ENCODE measurements around the gene HOXB13.

HOXB13 gene

DNA sequence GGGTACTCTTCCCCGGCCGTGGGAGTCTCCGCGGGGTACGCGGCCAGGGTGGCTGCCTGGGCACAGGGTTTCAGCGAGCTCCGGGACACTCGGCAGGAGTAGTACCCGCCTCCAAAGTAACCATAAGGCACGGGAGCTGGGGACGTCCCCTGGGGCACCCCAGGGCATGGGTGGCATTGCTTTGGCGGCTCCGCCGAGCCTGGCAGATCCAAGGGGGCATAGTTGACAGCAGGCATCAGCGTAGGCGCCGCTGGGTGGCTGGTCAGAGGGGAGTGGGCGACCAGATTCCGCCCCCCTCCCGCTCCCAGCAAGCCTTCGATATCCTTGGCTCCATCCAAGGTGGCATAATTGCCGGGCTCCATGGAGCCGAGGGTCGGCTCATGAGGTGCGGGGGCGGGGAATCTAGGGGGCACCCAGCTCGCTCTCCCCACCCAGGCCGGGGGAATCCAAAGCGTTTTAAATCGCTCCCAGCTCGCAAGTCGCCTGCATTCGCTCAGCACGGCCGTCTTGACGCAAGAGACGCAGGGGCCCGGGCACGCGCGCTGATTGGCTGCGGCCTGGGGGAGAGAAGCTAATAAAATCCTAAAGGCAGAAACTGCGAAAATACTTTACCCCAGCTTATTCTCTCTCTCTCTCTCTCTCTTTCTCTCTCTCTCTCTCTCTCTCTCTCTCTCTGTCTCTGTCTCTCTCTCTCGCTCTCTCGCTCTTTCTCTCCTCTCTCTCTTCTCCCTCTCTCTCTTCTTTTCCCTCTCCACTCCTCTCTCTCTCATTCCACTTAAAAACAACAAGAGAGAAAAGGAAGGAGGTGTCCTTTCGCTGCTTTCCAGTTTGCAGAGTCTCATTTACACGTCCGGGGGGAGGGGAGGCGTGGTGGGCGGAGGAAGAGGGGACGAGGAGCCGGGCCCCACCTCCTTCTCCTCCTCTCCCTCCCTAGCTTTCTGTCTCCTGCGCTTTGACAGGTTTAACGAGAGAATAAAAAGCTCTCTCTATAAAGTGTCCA, at the start of gene HOXB13:
HOXB13 (minus strand) TSS at position 519 of the 1,000 bp plus-strand sequence; CDS start at position 362, 157 bp downstream.
- peak; percentile 38 for DNase-seq

DNA sequence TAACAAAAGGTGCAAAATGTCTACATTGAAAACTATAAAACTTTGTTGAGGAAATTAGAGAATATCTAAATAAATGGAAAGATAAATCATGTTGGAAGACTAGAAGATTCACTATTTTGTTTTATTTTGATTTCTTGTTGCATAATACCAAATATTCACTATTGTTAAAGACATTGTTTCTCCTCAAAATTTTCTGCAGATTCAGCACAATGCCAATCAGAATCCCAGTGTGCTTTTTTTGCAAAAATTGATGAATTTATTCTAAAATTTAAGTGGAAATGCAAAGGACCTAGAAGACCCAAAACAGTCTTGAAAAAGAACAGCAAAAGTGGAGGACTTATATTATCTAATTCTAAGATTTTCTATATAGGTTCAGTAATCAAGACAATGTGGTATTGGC, 48.1 kb upstream of the HOXB13 start:
- DNase-seq = no peak

DNA sequence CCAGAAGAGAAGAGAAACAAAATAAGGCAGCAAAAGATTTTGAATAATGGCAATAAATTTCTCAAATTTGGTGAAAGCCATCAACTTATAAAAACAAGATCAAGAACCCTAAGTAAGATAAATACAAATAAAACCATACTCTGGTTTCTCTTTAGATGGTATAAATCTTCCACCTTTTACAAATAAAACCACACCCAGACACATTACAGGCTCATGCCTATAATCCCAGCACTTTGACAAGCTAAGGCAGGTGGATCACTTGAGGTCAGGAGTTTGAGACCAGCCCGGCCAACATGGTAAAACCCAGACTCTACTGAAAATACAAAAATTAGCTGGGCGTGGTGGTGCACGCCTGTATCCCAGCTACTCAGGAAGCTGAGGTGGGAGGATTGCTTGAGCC, 44.7 kb upstream of the HOXB13 start:
- no peak for DNase-seq

DNA sequence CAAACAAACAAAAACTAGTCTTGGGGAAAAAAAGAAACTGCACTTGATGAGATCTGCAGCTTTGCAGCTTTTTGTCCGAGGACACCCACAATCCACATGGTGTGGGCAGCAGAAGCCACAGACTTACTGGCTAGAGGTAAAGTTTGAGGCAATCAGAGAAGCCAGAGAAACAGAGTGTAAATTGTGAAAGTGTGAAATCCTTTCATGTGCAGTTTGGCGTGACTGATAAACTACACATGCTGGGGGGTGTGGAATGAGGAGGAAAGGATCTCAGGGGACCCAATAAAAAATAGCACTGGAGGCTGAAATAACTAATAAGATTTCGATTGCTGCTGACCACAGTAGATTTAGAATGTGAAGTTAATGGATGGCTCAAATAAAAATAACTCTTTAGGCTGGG, 42.4 kb upstream of the HOXB13 start:
- DNase-seq = no peak

DNA sequence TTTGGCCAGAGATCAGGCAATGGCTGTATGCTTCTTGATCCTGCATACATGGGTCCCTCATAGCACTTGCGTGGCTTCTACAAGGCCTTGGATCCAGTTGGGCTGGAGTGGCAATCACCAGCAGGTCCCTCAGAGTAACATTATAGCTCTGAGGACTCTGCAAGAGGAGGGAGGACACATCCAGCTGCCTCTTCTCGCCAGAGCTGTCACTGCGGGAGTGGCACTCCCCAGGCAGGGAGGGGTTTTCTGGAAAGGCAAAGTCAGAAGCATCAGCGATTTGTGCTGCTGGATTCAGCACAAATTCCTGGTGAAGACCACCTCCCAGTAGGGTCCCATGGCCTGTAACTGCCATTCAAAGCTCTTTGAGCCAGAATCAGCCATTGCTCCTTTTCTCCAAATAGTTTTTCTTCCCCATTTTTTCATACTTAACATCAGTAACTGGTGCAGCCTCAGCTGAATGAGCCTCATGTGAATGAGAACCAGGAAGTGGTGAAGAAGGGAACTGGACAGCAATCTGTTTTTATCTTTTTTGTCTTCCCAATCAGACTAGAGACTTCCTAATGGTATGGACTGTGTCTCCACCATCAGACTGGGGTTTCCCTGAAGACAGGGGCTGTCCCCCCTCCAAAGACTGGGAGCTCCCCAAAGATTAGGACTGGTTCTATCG, 40.6 kb upstream of the HOXB13 start:
- DNase-seq = no peak

DNA sequence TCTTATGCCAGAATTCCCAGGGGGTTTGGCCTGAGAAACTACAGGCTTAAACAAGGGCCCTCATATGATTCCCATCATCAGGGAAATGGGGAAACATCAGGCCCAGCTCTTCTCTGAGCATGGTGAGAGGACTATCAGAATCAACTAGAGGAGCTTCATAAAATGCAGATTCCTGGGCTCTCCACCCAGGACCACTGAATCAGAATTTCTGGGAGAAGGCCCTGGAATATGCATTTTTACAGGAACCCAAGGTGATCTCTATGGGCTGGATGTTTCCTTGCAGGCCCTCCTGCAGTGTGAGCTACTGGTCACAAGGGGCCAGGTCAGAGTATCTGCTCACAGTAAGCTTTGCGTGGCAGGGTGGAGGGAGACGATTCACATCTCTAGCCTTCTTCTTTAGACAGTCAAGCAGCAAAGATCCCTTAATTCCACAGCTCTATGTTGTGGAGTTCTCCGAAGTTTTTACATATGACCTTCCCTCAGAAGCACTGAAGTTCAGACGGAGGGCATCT, 38.8 kb upstream of the HOXB13 start:
- DNase-seq = no peak

DNA sequence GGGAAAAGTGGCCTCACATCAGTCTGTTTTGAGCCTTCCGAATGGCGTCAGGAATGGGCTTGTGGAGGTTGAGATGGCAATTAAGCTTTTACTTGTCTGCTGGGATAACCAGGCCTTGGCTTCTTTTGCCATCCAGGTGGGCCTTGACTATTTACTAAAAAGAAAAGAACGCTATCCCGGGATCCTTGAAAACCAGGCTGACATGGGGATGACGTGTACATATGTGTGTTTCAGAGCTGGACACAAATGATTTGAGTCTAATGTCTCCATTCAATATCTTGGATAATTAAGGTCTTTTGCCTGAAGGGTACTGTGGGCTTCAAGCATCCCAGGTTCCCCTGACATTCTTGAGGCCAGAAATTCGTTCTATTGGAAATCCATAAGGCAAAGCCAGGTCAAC, 32.6 kb upstream of the HOXB13 start:
- DNase-seq = no peak

DNA sequence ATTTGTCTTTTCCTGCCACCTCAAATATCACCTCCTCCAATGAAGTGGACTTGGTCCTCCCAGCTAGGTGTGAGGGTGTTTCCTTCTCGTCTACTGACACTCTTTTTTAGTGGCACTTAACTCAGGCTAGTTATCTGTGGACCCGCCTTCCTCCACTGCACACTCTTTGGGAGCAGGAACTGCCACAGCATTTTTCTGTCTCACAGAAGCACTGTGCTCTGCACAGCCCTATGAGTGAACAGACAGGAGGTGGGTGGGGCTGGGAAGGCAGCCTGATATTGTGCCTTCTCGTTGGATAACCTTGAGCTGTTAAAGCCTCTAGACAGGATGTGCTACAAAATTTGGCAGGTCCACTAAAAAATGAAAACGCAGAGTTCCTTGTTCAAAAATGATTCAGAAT, 31.9 kb upstream of the HOXB13 start:
- no peak for DNase-seq

DNA sequence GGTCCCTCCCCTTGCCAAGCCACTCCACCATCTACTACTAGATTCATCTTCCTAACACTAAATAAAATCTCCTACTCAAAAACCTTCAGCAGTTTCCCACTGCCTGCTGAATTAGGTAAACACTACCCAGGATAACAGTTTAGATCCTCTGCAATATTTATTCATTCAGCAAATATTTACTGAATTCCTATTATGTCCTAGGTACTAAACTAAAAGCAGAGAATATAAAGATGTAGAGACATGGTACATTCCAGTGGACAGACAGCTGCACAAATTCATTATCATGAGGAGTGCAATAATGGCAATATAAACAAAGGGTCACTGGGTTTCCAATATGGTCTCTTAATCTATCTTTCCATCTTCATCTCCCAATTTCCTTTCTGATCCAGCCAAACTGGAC, 30.7 kb upstream of the HOXB13 start:
- no peak for DNase-seq

DNA sequence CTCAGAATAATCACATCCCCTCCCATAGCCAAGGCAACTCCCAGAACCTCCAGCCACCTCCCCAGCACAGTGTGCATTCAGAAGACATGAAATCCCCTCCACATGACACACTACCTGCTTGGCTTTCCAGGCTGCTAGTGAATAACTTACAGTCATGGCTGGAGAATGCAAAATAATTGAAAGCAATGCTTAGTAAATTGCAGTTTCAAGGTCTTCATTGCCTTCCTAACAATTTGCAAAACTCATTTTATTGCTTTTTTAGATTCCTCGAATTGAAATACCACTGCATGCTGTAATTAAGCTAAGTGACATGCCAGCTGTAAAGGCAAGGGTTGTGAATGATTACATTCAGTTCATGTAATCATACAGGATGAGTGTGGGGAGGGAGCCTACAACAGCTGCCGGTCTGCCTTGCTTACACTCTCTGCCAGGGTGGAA, 29.0 kb upstream of the HOXB13 start:
- no peak for DNase-seq

DNA sequence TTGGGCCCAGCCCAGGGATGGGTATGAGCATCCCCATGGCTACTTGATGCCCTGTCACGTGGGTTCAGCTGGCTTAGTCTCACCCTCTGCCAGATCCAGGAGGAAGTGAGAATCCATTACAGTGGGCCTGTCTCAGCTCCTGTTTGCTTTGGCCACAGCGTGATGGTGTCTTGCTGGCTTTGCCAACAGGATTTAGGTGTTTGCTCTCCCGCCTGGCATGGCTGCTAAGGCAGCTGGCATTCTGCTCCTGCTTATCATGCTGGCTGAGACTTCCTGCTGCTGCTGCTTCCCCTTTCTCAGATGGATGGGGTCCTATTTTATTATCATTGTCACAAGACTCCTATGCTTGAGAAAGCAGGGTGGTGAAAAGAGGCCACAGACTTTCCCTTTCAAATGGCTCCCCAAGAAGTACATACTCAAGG, 28.3 kb upstream of the HOXB13 start:
- no peak for DNase-seq

DNA sequence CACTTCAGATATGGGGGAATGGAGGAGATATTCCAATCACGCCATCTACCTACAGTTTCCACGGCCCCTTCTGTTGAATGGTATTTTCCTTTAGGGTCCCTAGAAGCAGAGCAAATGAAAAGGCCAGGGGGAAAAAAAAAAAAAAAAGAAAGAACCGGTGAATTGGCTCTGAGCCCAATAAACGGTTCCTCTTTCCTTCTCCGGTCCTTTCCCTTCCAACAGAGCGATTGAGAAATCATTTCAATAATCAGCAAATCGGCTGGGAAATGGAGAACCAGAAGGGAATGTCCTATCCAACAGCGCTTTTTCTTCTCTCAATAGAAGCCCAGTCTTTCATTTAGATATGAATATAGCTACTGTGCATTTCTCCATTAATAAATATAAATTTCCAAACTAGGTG, 26.8 kb upstream of the HOXB13 start:
- no peak for DNase-seq

DNA sequence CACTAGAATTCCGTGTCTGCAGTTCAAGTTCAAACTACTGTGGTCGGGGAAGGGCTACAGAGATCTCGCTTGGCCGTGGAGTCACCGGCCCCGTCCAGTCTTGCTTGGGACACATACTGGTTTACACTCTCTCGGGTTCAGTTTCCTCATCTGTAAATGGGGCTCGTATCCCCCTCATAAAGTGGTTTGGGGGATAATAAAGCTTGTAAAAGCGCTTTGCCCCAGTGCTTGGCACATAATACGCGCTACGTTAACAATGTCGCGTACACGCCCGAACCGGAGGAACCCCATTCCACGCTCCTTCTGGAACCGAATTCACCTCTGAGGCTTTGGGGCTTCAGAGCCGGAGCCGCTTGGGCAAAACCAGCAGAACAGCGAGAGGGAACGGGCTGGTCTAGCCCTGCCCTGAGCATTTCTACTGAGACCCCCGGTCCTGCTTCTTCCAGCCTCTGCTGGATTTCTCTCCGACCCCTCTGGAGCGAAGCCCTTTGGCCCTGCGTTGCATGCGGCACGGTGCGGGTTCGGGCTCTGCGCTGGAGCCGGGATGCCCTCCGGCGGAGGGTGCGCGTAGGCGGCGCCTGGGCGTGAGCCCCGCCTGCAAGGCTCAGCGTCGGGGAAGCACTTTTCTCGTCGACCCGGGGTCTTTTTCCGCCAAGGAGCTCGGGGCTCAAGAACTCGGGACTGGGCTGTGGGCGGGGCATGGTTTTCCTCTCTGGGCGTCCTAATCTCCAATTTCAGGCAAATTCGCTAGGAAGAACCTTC, 26.1 kb upstream of the HOXB13 start:
- DNase-seq = no peak

DNA sequence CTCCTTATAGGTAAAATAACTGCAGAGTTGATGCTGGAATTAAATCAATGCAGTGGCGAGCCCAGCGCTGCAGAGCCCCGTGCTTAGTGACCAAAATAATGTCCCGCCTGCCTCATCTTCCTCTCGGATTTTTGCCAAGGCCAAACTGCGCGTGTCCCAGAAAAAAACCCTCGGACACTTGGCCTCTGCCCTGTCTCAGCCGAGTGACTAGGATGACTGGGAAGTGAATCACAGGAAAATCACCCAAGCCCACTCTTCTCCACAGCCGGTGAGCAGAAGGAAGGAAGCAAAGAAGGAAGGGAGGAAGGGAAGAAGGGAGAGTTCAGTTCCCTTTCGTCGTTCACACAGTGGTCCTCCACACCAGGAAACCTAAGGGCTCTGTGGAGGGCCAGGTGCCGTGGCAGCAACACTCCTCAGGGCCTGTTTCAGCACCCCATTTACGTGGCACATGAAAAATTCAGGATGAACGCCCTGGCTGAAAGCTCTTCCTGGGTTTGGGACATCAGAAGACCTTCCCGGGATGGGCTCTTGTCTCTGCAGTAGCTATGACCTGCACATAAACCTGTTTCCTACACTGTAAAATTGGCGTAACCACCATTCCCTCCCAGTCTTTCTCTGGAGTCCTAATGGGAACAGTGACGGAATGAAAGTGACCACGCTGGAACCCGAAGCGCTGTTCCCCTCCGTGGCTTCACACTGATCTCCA, 25.4 kb upstream of the HOXB13 start:
- no peak for DNase-seq

DNA sequence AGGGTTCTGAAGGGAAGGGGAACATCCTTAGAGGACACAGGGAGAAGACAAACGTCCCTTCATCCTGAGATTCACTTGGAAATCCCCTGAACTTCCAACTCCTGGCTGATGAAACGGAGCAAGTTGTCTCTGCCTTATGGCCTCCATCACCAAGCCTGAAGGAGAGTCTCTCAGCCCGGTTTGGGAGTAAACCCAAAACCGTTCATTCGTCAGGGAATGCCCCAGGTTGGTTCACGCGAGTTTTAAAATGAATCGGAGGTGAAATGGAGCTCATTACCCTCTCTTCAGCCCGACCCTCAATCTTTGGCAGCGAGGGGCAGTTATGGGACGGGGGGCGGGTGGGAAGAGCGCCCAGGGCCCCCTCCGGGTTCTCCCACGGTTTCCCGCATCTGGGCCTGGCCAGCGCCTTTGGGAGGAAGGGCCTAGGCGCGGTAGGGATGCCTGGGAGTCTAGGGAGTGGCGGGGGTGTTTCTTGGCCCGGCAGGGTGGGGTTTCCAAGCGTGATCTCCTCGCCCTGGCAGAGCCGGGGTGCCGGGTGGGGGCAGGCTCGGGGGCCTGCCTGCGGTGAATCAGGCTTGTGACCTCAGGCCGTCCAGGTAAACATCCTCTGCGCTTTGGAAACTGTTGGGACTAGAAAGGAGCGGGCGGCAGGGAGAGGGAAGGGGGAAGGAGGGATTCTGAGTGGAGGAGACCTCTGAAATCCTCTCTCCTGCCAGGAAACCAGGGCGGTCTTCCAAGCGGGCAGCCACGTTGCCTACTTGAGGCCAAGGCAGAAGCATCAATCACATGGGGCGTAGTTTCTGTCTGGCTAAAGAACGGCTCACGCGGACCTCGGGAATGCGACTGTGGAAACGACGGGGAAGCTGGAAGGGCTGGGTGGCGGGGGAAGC, 24.1 kb upstream of the HOXB13 start:
- DNase-seq = no peak

DNA sequence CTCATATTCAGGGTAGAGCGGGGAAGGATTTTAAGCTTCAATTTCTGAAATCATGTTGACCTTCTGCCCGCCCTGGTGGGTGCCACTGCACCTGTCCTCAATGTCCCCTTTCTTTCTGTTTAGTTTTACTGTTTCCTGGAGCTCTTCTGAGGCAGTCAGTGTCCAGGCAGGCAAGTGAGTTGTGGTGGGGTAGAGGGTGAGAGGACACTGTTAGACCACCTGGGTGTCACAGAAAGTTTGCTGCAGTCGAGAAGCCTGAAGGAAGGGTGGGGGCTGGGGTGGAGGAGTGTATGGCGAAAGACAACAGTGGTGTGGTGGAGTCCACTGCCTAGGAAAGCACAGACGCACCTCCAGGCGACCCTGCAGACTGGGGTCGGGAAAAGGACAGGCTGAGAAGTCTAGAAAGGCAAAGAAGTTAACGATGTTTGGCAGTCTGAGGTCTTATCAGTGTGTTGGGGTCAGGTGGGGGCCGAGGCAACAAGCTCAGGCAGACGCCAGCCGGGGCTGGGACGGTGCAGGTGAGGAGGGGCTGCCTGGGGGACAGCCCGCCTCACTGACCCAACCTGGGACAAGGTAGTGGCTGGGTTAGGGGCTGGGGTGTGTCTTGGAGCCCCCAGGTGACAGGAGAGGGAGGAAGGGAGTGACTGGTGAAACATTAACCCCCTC, 23.3 kb upstream of the HOXB13 start:
- no peak for DNase-seq

DNA sequence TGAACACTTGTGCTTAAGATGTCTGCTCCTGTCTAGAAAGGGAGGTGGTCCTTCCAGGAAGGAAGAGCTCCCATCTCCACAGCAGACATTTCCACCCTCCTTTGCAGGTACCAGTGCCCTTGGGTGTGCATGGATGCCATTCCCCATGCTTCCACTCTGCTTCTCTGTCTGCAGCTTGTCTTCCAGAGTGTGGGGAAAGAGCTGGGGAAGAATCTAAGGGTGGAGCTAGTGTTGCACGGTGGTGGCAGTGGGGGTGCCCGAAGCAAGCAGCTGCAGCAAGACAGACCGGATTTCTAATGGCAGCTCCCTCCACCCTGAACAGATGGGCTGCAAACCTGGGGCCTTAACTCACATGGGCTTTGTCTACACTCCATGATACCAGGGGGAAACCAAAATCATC, 22.6 kb upstream of the HOXB13 start:
- no peak for DNase-seq

DNA sequence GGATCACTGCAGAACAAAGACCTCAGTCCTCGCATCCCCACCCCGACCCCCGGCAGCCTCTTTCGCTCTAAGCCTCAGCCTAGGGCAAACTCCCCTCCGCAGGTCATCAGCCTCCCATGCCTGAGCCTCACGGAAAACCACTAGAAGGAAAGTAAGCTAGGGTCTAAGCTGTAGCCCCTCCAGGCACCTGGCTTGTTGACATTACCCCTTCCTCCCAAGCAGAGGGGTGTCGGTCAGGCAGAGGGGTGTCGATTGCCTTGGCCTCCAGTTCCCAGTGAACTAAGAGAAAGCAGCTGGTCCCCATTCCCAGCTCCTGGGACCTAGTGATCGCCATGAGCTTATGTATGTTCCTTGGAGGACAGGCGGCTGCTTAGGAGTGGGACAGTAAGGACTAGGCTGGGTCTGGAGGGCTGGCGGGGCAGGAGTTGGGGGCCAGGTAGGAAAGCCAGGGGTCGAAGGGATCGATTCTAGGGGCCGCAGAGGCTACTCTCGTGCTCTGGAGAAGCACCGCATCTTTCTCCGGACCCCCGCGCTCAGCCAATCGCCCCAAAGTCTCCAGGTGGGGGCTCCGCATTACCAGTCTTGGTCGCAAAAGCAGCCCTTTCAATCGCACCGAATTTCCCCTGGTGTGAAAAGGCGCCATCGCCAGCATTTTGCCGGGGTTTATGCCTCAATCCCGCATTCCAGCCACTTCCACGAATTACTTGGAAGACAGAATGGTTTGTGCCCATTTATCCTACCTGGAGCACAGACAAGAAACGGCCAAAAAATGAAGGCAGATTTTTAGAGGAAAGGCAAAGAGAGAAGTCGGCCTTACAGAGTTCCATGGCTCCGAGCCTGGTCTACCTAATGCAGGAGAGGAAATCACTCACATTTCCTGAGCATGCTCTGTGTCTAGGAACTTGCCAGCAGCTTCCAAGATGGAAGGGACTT, 21.3 kb upstream of the HOXB13 start:
- DNase-seq = no peak

DNA sequence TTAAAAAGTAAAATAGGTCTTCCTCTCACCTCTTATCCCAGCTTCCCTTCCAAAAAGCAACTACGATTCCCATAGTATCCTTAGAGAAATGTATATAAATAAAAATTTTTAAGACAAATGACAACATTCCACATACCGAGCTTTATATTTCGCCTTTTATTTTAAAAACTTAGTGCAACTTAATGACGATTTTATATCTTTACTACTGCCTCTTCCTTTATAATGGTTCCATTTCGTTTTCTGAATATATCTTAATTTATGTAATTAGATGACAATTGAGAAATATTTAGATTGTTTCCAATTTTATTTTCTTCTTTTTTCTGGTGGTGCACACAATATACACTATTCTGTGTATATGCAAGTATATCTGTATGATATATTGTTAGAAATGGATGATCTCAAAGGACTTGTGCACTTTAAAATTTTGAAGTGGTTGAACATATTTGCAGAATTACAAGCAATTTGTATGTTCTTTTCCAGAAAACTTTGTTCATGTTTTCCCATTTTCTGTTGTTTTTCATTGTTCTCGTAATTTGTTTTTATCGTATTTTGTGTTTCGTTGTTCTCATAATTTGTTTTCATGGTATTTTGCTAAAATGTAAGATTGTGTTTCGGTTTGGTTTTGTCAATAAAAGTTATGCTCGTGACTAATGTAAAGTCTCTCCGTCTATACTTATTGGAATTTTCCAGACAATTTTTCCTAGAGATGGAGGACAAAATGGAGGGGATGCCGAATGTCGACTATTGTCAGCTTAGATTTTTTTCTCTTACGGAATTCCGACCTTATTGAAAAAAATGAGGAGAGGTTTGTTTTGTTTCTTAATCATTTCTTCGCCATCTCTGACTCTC, 20.4 kb upstream of the HOXB13 start:
- DNase-seq = peak; percentile 38

Measured in NCI-H2227 treated with DMSO at 0.1 percent for 48 hours (cell line).